GM23338 (cell line): ENCODE measurements around the gene TAOK2. TPM values are rescaled to one million over a fixed set of nuclear protein-coding genes. Genes with fewer than 3 reads are reported as not detected.

Experiments
- EZH2phosphoT487 ChIP-seq: fragments of 200-600 bp; sonication (generic); IDR thresholded peaks from one replicate; pipeline ENCODE4 v1.8.1; 2018; ENCODE audit warnings: antibody characterized with exemption; ENCODE audit not compliant: unreplicated experiment
- POLR2AphosphoS5 ChIP-seq: IDR thresholded peaks from 2 replicates; pipeline ENCODE4 v1.6.1; 2016; ENCODE audit warnings: antibody characterized with exemption, low read depth
- REST ChIP-seq: IDR thresholded peaks from one replicate; pipeline ENCODE4 v1.6.1; 2018; ENCODE audit warnings: antibody characterized with exemption; ENCODE audit not compliant: unreplicated experiment
- ZNF331 ChIP-seq: fragments of 250-450 bp; sonication (Bioruptor Pico); IDR thresholded peaks from 2 replicates; pipeline ENCODE4 v1.5.0; 2020; ENCODE audit warnings: low read depth, mild to moderate bottlenecking, moderate library complexity
- ZNF462 ChIP-seq: fragments of 250-450 bp; sonication (Bioruptor Pico); IDR thresholded peaks from 2 replicates; pipeline ENCODE4 v1.5.0; 2020; ENCODE audit warnings: mild to moderate bottlenecking, moderate library complexity
- polyA plus RNA-seq: library from polyadenylated mRNA; unstranded; fragments of >200 nt; fragmentation: Nextera tagmentation; extraction: Ambion mirVana; gene quantifications from 2 replicates; pipeline ENCODE4 v1.2.1, GENCODE V29; 2016
- total RNA-seq: library from RNA; depleted of rRNA; stranded (reverse); fragments of >200 nt; shearing (Covaris generic); gene quantifications from 2 replicates; pipeline ENCODE4 v1.2.3, GENCODE V29; 2014

The TAOK2 gene
- total and polyA plus RNA-seq, 2 experiments from 2014 or later: 8.8 to 45.2 TPM

- TF ChIP-seq ZNF462 (CRISPR knock-in tag) (no peak), EZH2phosphoT487 (no peak), POLR2AphosphoS5 (no peak), REST (no peak), ZNF331 (CRISPR knock-in tag) (no peak)
Observed at GRCh38 chr16:30026449-30026848, 52.8 kb downstream of the TAOK2 start (continued).
